ENCODE data around the gene EHD4. TPM values are rescaled to one million over a fixed set of nuclear protein-coding genes. Genes with fewer than 3 reads are reported as not detected.
A peak's percentile ranks its signal among the peaks of the same experiment; 100 is the strongest.

Gene EHD4
- total RNA-seq, 3 donors from 2014 or later: 26.4 to 39.0 (median 35.0) TPM

GRCh38 chr15:41945731-41946130 is 26.6 kb downstream of the EHD4 start:
- TF ChIP-seq CTCF (IDR thresholded peaks at IDR 0.05): no peak
- intact Hi-C loops (cut with DNase I, micrococcal nuclease): no loop called here
- Histone ChIP-seq H3K4me3 (no peak overlapping the region), H3K36me3 (ENCODE audit: low read depth) (no peaks in the 10 kb centered on the region), H3K4me1 (ENCODE audit: low read depth) (no peaks in the 10 kb centered on the region), H3K9me3 (no peaks in the 10 kb centered on the region)
- DNase-seq (no peak), ATAC-seq (no peak)

GRCh38 chr15:41945221-41945620 is 27.1 kb downstream of the EHD4 start:
- no peak for ATAC-seq
- H3K4me1 ChIP-seq (ENCODE audit: low read depth): no peaks in the 10 kb centered on the region
- TF ChIP-seq CTCF (IDR thresholded peaks at IDR 0.05): no peak
- H3K9me3 ChIP-seq: no peaks in the 10 kb centered on the region
- no peaks in the 10 kb centered on the region for H3K36me3 ChIP-seq (ENCODE audit: low read depth)
- DNase-seq: no peak
- no peak overlapping the region for H3K4me3 ChIP-seq
- intact Hi-C loops (cut with DNase I, micrococcal nuclease): no loop called here

- no peaks in the 10 kb centered on the region for H3K36me3 ChIP-seq (ENCODE audit: low read depth)
- intact Hi-C loops (cut with DNase I, micrococcal nuclease): no loop called here
- DNase-seq: no peak
Measured at GRCh38 chr15:41944313-41944940, 27.9 kb downstream of the EHD4 start.

GRCh38 chr15:41943543-41944312 is 28.6 kb downstream of the EHD4 start:
- Histone ChIP-seq H3K9me3 (no peaks in the 10 kb centered on the region), H3K4me1 (ENCODE audit: low read depth) (no peaks in the 10 kb centered on the region), H3K36me3 (ENCODE audit: low read depth) (no peaks in the 10 kb centered on the region), H3K4me3 (no peak overlapping the region)
- ATAC-seq: no peak
- no peak for DNase-seq
- no peak for TF ChIP-seq CTCF (IDR thresholded peaks at IDR 0.05)
- intact Hi-C loops (cut with DNase I, micrococcal nuclease): no loop called here

More at GRCh38 chr15:41944313-41944940, 27.9 kb downstream of the EHD4 start:
- no peak overlapping the region for H3K4me3 ChIP-seq
- ATAC-seq: peak; percentile 18
- TF ChIP-seq CTCF (IDR thresholded peaks at IDR 0.05): no peak
- no peaks in the 10 kb centered on the region for H3K4me1 ChIP-seq (ENCODE audit: low read depth)
- H3K9me3 ChIP-seq: no peaks in the 10 kb centered on the region

- TF ChIP-seq CTCF (IDR thresholded peaks at IDR 0.05): no peak
- no peaks in the 10 kb centered on the region for H3K9me3 ChIP-seq
- H3K4me1 ChIP-seq (ENCODE audit: low read depth): no peaks in the 10 kb centered on the region
- no peak for ATAC-seq
- DNase-seq: no peak
- no peaks in the 10 kb centered on the region for H3K36me3 ChIP-seq (ENCODE audit: low read depth)
- H3K4me3 ChIP-seq: no peak overlapping the region
- intact Hi-C loops (cut with DNase I, micrococcal nuclease): no loop called here
Measured at GRCh38 chr15:41942886-41943285, 29.5 kb downstream of the EHD4 start.
